Measurements from ENCODE around the gene PHLDB2. TPM values are rescaled to one million over a fixed set of nuclear protein-coding genes. Genes with fewer than 3 reads are reported as not detected.
A peak's percentile ranks its signal among the peaks of the same experiment; 100 is the strongest.

Gene PHLDB2
- total RNA-seq, 1 experiment from 2014 or later, result 30.7 TPM

DNA sequence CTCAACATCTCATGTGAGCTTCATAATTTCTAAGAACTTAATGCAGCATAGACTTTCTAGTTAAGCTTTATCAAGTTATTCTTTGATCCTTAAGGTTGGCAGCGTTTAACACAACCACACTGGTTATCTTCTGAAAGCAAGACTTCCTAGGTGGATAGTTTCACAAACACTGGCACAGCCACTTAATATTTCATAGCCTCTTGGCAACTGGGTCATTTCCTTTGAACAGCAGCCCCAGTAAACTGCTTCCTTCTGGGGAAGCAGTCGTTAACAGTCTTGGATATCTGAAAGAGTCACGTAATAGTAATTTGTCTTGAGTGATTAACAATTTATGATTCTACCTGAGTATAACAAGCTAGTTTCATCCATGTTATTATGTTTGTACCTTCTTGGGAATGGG, 73.9 kb downstream of the PHLDB2 start:
- H3K9me3 Mint-ChIP-seq (ENCODE audit: low read depth, unreplicated experiment), result no peaks in the 10 kb centered on the region
- intact Hi-C loops (cut with micrococcal nuclease; ENCODE audit: unreplicated experiment), result no loop called here
- H3K4me3 Mint-ChIP-seq (ENCODE audit: low read depth, unreplicated experiment), result no peak overlapping the region
- no TSS peak for BruUV-seq (replicated peaks)
- DNase-seq, result no peak
- peak overlapping the region; percentile 62 for H3K27ac Mint-ChIP-seq (ENCODE audit: unreplicated experiment)
- CTCF ChIA-PET, result interaction anchor here (0.9 kb wide), 1 partner anchor 24 kb away, joined by 3 read pairs; no protein-coding TSS in a partner anchor
- peaks cover 31% of the 10 kb centered on the region for H3K4me1 Mint-ChIP-seq (ENCODE audit: low read depth, unreplicated experiment)
- H3K36me3 Mint-ChIP-seq (ENCODE audit: insufficient read depth, unreplicated experiment), result no peaks in the 10 kb centered on the region
- TF ChIP-seq, protein P1, sequence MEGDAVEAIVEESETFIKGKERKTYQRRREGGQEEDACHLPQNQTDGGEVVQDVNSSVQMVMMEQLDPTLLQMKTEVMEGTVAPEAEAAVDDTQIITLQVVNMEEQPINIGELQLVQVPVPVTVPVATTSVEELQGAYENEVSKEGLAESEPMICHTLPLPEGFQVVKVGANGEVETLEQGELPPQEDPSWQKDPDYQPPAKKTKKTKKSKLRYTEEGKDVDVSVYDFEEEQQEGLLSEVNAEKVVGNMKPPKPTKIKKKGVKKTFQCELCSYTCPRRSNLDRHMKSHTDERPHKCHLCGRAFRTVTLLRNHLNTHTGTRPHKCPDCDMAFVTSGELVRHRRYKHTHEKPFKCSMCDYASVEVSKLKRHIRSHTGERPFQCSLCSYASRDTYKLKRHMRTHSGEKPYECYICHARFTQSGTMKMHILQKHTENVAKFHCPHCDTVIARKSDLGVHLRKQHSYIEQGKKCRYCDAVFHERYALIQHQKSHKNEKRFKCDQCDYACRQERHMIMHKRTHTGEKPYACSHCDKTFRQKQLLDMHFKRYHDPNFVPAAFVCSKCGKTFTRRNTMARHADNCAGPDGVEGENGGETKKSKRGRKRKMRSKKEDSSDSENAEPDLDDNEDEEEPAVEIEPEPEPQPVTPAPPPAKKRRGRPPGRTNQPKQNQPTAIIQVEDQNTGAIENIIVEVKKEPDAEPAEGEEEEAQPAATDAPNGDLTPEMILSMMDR (IDR thresholded peaks at IDR 0.05; ENCODE audit: unreplicated experiment), result no peak
- no peaks in the 10 kb centered on the region for H3K27me3 Mint-ChIP-seq (ENCODE audit: unreplicated experiment)

DNA sequence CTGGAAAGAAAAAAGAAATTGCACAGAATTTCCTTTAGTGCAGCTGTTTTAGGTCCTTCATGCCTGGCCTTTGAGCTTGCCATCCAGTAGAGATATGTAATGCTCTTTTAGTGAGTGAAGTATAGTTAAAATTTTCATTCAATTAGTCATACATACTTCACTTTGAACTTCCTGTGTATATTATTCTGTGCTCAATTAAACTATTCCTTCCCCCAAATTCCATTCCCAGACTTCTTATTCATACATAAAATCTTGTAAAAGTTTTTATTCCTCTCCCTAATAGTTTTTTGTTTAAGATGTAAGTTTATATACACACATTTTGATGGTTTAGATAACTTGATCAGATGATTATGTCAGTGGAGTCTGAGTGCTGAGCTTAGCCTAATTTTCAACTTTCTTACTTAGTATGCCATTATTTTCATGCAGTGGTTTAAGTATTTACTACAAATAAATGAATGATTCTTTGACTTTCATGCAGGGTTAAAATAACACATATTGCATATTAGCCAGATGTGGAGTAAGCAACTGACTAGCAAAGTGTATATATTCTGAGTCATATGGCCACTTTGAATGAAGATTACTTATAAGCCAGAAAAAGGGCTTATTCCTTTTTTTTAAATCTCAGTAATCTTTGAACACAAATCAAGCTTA, 77.3 kb downstream of the PHLDB2 start:
- Mint-ChIP-seq H3K36me3 (ENCODE audit: insufficient read depth, unreplicated experiment) (no peaks in the 10 kb centered on the region), H3K4me1 (ENCODE audit: low read depth, unreplicated experiment) (peaks cover 35% of the 10 kb centered on the region), H3K27ac (ENCODE audit: unreplicated experiment) (peak overlapping the region; percentile 95), H3K9me3 (ENCODE audit: low read depth, unreplicated experiment) (no peaks in the 10 kb centered on the region), H3K4me3 (ENCODE audit: low read depth, unreplicated experiment) (no peak overlapping the region), H3K27me3 (ENCODE audit: unreplicated experiment) (no peaks in the 10 kb centered on the region)
- intact Hi-C loops (cut with micrococcal nuclease; ENCODE audit: unreplicated experiment), result no loop called here
- TF ChIP-seq, protein P1 (IDR thresholded peaks at IDR 0.05; ENCODE audit: unreplicated experiment), result no peak
- DNase-seq, result no peak
- CTCF ChIA-PET, result interaction anchor here (0.6 to 1.9 kb wide), 3 partner anchors 19 to 72 kb away, joined by 3 to 5 read pairs (median 3); no protein-coding TSS in a partner anchor
- no TSS peak for BruUV-seq (replicated peaks)

DNA sequence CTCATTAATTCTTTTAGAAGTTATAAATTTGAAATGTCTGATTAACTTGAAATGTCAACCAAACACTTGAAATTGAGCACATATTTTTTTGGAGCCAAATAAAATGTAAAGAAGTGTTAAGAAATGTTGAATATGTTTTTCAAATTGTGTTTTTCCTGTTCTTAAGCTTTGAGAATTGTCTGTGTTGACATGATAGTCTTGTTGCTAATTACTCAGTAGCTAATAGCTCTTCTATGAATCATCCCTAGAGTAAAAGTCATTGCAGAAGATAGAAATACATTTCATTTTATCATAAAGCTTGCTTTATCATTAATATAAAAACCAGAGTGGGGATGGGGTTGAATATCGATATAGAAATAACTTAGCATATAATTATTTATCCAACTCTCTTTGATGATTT, 77.9 kb downstream of the PHLDB2 start:
- no peak overlapping the region for H3K4me3 Mint-ChIP-seq (ENCODE audit: low read depth, unreplicated experiment)
- H3K27ac Mint-ChIP-seq (ENCODE audit: unreplicated experiment), result peak overlapping the region; percentile 95
- intact Hi-C loops (cut with micrococcal nuclease; ENCODE audit: unreplicated experiment), result no loop called here
- no peaks in the 10 kb centered on the region for H3K9me3 Mint-ChIP-seq (ENCODE audit: low read depth, unreplicated experiment)
- no peaks in the 10 kb centered on the region for H3K27me3 Mint-ChIP-seq (ENCODE audit: unreplicated experiment)
- no peak for DNase-seq
- H3K36me3 Mint-ChIP-seq (ENCODE audit: insufficient read depth, unreplicated experiment), result peaks cover 6% of the 10 kb centered on the region
- CTCF ChIA-PET, result interaction anchor here (0.6 to 1.9 kb wide), 4 partner anchors 19 to 233 kb away, joined by 3 to 5 read pairs (median 3); no protein-coding TSS in a partner anchor
- TF ChIP-seq, protein P1 (IDR thresholded peaks at IDR 0.05; ENCODE audit: unreplicated experiment), result no peak
- BruUV-seq (replicated peaks), result no TSS peak
- peaks cover 35% of the 10 kb centered on the region for H3K4me1 Mint-ChIP-seq (ENCODE audit: low read depth, unreplicated experiment)

- H3K4me1 Mint-ChIP-seq (ENCODE audit: low read depth, unreplicated experiment), result peaks cover 28% of the 10 kb centered on the region
- no peak overlapping the region for H3K4me3 Mint-ChIP-seq (ENCODE audit: low read depth, unreplicated experiment)
- H3K27me3 Mint-ChIP-seq (ENCODE audit: unreplicated experiment), result no peaks in the 10 kb centered on the region
- DNase-seq, result no peak
- TF ChIP-seq, protein P1 (IDR thresholded peaks at IDR 0.05; ENCODE audit: unreplicated experiment), result no peak
- CTCF ChIA-PET, result interaction anchor here (0.6 kb wide), 1 partner anchor 234 kb away, joined by 3 read pairs; no protein-coding TSS in a partner anchor
- intact Hi-C loops (cut with micrococcal nuclease; ENCODE audit: unreplicated experiment), result no loop called here
- no peaks in the 10 kb centered on the region for H3K9me3 Mint-ChIP-seq (ENCODE audit: low read depth, unreplicated experiment)
- BruUV-seq (replicated peaks), result no TSS peak
- peaks cover 7% of the 10 kb centered on the region for H3K36me3 Mint-ChIP-seq (ENCODE audit: insufficient read depth, unreplicated experiment)
- H3K27ac Mint-ChIP-seq (ENCODE audit: unreplicated experiment), result no peak overlapping the region
These were observed 78.8 kb downstream of the PHLDB2 start for GRCh38 chr3:111937871-111938270.

Data from Calu3 (cell line).